IPS DF 6.9 (cell line): ENCODE measurements around the gene NFATC3.
A peak's percentile ranks its signal among the peaks of the same experiment; 100 is the strongest.

Experiments
- DNase-seq: peaks from one replicate; pipeline ENCODE4 v3.0.0-alpha.2; 2013; ENCODE audit warnings: low read depth, low spot score
- H3K27ac ChIP-seq: one replicate; pipeline ENCODE4 v1.5.1; 2013; ENCODE audit warnings: low read length, control low read depth
- H3K27me3 ChIP-seq: 2 replicates; pipeline ENCODE4 v1.6.1; 2013; ENCODE audit warnings: mild to moderate bottlenecking, low read length; ENCODE audit not compliant: control insufficient read depth, insufficient read depth
- H3K36me3 ChIP-seq: 2 replicates; pipeline ENCODE4 v1.6.1; 2013; ENCODE audit warnings: low read length; ENCODE audit not compliant: control insufficient read depth, insufficient read depth
- H3K4me1 ChIP-seq: 2 replicates; pipeline ENCODE4 v1.6.1; 2013; ENCODE audit warnings: low read length; ENCODE audit not compliant: control insufficient read depth, insufficient read depth
- H3K4me3 ChIP-seq: 2 replicates; pipeline ENCODE4 v1.5.1; 2013; ENCODE audit warnings: mild to moderate bottlenecking, low read length
- H3K9me3 ChIP-seq: 2 replicates; pipeline ENCODE4 v1.6.1; 2013; ENCODE audit warnings: low read length, inconsistent platforms; ENCODE audit not compliant: control insufficient read depth, insufficient read depth
- WGBS: extraction: QIAGEN DNeasy Blood & Tissue Kit; methylation state at CpG from one replicate; pipeline ENCODE4 v1.1.7; 2013; ENCODE audit warnings: mixed read lengths, missing lambda C conversion rate; ENCODE audit not compliant: insufficient read length, insufficient coverage; 5-methylcytosine and 5-hydroxymethylcytosine counted together

NFATC3 gene

GRCh38 chr16:68257251-68257905, 172.2 kb downstream of the NFATC3 start:
- Histone ChIP-seq H3K9me3 (no peaks in the 10 kb centered on the region), H3K4me3 (no peak overlapping the region), H3K27me3 (no peaks in the 10 kb centered on the region), H3K4me1 (no peaks in the 10 kb centered on the region), H3K27ac (no peak overlapping the region), H3K36me3 (peaks cover 2% of the 10 kb centered on the region; the same call in 1 of the 2 replicates)
- DNase-seq, result no peak
- WGBS, result no CpG with 5 or more reads among the region's 6 CpGs

DNA sequence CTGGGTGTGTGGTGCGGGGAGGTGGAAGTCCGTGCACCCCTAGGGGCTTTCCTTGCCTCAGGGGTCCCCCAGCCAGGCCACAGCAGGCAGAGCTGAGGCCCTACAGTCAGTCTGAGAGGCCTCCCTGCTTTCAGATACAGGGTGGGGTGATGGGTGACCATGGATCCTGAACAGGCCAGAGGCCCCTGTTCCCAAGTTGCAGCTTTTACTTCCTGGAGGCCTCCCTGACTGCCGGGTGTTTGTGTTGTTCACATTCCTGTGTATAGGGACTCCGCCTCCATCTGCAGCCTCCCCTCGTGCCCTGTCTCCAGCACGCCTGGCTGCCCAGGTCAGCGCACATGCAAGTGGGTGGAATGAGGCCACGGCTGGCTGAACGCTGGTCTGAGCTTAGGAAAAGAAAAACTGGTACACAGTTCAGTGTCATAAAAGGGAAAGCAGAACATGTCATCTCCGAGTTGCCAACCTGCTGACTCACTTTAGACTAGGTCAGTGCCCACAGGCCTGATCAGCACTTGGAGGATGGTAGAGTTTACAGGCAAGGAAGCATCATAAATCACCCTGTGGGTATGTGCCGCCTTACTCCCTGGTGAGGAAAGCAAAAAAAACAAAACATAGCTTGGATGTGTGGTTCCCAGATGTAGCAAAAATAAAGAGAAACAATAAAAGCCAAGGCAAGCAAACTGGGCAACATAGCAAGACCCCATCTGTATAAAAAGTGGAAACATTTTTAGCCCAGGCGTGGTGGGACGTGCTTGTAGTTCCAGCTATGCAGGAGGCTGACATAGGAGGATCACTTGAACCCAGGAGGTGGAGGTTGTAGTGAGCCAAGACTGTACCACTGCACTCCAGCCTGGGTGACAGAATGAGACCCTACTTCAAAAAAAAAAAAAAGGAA, 173.0 kb downstream of the NFATC3 start:
- Histone ChIP-seq H3K27me3 (no peaks in the 10 kb centered on the region), H3K36me3 (peaks cover 2% of the 10 kb centered on the region; the same call in 1 of the 2 replicates), H3K27ac (no peak overlapping the region), H3K9me3 (no peaks in the 10 kb centered on the region), H3K4me1 (no peaks in the 10 kb centered on the region), H3K4me3 (no peak overlapping the region)
- DNase-seq, result no peak
- no CpG with 5 or more reads among the region's 13 CpGs for WGBS

- H3K27ac ChIP-seq, result no peak overlapping the region
- no peaks in the 10 kb centered on the region for H3K4me1 ChIP-seq
- H3K9me3 ChIP-seq, result no peaks in the 10 kb centered on the region
- no CpG with 5 or more reads among the region's 27 CpGs for whole genome bisulfite sequencing
- no peak for DNase-seq
- H3K27me3 ChIP-seq, result no peaks in the 10 kb centered on the region
- no peak overlapping the region for H3K4me3 ChIP-seq
- peaks cover 2% of the 10 kb centered on the region; the same call in 1 of the 2 replicates for H3K36me3 ChIP-seq
Measured at GRCh38 chr16:68259007-68259825, 174.0 kb downstream of the NFATC3 start.

GRCh38 chr16:68263559-68264127, 178.5 kb downstream of the NFATC3 start:
- Histone ChIP-seq H3K4me1 (peaks cover 2% of the 10 kb centered on the region; the same call in 1 of the 2 replicates), H3K27me3 (no peaks in the 10 kb centered on the region), H3K9me3 (no peaks in the 10 kb centered on the region), H3K36me3 (peaks cover 2% of the 10 kb centered on the region; the same call in 1 of the 2 replicates), H3K27ac (no peak overlapping the region), H3K4me3 (peak overlapping the region; percentile 97; the same call in 1 of the 2 replicates)
- no peak for DNase-seq
- no CpG with 5 or more reads among the region's 11 CpGs for WGBS

GRCh38 chr16:68264128-68265077, 179.2 kb downstream of the NFATC3 start, which contains the start of gene SLC7A6:
Gene SLC7A6 (plus strand): TSS chr16:68264526. CDS start chr16:68274727, 10,201 bp downstream.
- Histone ChIP-seq H3K36me3 (no peaks in the 10 kb centered on the region; the same call in 1 of the 2 replicates), H3K4me3 (peak within 1 kb of the TSS; percentile 97), H3K27ac (no peak within 1 kb of the TSS), H3K9me3 (no peaks in the 10 kb centered on the region), H3K27me3 (no peaks in the 10 kb centered on the region), H3K4me1 (peaks cover 2% of the 10 kb centered on the region; the same call in 1 of the 2 replicates)
- no CpG with 5 or more reads among the region's 123 CpGs for WGBS
- no peak for DNase-seq

GRCh38 chr16:68265078-68265920, 180.1 kb downstream of the NFATC3 start:
- no peak for DNase-seq
- no peak overlapping the region for H3K27ac ChIP-seq
- no peaks in the 10 kb centered on the region; the same call in 1 of the 2 replicates for H3K36me3 ChIP-seq

GRCh38 chr16:68267612-68268405, 182.6 kb downstream of the NFATC3 start:
- H3K36me3 ChIP-seq, result no peaks in the 10 kb centered on the region; the same call in 1 of the 2 replicates
- H3K9me3 ChIP-seq, result no peaks in the 10 kb centered on the region
- no peak overlapping the region for H3K4me3 ChIP-seq
- H3K4me1 ChIP-seq, result peaks cover 2% of the 10 kb centered on the region; the same call in 1 of the 2 replicates
- DNase-seq, result no peak
- no peaks in the 10 kb centered on the region for H3K27me3 ChIP-seq
- no peak overlapping the region for H3K27ac ChIP-seq
- WGBS, result no CpG with 5 or more reads among the region's 6 CpGs

More at GRCh38 chr16:68265078-68265920, 180.1 kb downstream of the NFATC3 start:
- H3K9me3 ChIP-seq, result no peaks in the 10 kb centered on the region
- no peaks in the 10 kb centered on the region for H3K27me3 ChIP-seq
- no CpG with 5 or more reads among the region's 23 CpGs for WGBS
- peak overlapping the region; percentile 97; the same call in 1 of the 2 replicates for H3K4me3 ChIP-seq
- H3K4me1 ChIP-seq, result peaks cover 2% of the 10 kb centered on the region; the same call in 1 of the 2 replicates

DNA sequence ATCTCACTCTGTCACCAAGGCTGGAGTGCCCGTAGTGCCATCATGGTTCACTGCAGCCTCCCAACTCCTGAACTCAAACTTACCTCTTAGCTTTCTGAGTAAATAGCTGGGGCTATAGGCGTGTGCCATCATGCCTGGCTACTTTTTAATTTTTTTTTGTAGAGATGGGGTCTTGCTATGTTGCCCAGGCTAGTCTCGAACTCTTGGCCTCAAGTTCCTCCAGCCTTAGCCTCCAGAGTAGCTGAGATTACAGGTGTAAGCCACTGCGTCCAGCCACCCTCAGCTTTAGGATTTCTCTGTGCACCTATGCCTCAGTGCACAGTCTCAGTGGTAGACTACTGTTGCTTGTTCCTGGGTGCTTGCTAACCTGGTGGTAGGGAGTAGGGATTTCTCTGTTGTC, 184.6 kb downstream of the NFATC3 start:
- no peak for DNase-seq
- WGBS, result no CpG with 5 or more reads among the region's 4 CpGs
- no peak overlapping the region for H3K27ac ChIP-seq
- H3K9me3 ChIP-seq, result no peaks in the 10 kb centered on the region
- peaks cover 2% of the 10 kb centered on the region; the same call in 1 of the 2 replicates for H3K4me1 ChIP-seq
- no peak overlapping the region for H3K4me3 ChIP-seq
- no peaks in the 10 kb centered on the region for H3K27me3 ChIP-seq
- no peaks in the 10 kb centered on the region; the same call in 1 of the 2 replicates for H3K36me3 ChIP-seq
